Activated CD8-positive, alpha-beta memory T cell treated with anti-CD3 and anti-CD28 coated beads, Interleukin-2, amount 50 U/mL, for 24 hours (primary cell): ENCODE results near the gene TRABD2B.

Experiments
- DNase-seq: peaks from one replicate; pipeline ENCODE4 v3.0.0-alpha.2; 2020; ENCODE audit errors: extremely low read depth

Gene TRABD2B

DNA sequence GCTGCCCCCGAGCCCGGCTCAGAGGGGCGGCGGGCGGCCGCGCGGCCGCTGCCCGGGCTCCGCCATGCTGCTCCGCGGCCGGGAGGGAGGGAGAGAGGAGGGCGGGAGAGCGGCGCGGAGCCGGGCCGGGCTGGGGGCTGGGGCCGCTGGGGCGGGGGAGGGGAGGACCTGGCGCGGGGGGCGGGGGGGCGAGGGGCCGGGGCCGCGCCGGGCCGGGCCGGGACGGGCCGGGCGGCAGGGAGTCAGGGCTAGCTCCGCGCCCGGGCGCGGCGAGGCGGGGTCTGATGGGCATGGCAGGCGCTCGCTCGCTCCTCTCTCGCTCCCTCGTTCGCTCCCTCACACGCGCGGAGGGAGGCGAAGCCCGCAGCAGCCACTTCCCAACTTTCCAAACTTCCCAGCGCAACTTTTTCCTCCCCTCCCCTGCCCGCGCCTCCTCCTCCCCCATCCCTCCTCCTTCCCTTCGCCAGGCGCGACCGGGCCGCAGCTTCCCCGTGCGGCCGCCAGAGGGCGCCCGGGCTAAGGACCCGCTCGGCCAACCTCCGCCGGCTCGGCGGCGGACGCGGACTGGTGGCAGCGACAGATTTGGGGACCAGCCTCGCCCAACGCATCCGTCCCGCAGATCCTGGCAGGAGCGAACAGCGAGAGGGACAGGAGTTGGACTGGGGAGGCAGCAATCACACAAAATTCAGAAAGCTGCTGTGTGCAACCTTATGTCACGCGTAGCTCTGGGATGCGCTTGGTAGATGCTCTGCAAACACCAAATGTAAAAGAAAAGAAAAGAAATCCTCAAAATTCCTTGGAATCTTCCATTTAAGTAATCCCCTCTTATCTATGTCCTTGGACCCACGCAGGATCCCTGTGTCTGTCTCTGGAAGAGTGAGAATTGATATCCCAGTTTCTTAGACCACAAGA, at the start of gene TRABD2B:
TSS of gene TRABD2B (minus strand) at position 97 of the 912 bp plus-strand sequence.
- no peak for DNase-seq

- DNase-seq: no peak
These were observed 47.1 kb upstream of the TRABD2B start for GRCh38 chr1:48044311-48044710.

DNA sequence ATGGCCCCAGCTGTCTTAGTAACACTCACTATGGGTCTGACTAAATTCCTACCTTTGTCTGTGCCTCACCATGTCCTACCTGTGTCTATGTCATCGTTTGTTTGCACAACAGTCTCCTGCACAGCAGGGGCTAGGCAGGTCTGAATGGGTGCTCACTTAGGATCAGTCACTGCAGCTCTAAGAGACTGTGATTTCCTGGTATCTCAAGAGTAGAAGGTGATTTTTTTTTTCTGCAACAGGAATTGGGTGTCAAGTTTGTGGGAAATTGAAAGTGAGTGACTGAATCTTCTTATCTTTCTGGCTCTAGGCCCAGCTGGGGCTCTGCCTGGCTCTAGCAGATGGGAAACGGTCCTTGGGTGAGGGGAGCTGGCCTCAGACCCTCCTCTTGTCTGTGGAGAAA, 46.4 kb upstream of the TRABD2B start:
- DNase-seq: no peak

DNA sequence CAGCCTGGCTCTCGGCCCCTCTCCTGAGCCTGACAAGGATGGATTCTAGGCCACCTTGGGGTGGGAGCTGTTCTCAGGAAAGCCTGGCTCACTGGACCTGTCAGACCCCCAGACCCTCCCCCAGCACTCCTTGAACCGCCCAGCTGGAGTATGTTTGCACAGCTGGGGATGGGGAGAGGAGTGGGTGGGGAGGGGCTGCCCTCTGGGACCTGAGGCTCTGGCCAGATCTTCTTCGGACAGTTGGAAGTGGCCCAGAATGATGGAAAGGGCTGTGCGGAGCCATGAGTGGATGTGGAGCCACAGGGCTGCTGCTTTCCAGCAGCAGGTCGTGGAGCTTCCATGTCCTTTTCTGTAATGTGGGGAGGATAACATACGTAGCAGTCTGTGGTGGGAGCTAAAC, 43.0 kb upstream of the TRABD2B start:
- DNase-seq: no peak

DNA sequence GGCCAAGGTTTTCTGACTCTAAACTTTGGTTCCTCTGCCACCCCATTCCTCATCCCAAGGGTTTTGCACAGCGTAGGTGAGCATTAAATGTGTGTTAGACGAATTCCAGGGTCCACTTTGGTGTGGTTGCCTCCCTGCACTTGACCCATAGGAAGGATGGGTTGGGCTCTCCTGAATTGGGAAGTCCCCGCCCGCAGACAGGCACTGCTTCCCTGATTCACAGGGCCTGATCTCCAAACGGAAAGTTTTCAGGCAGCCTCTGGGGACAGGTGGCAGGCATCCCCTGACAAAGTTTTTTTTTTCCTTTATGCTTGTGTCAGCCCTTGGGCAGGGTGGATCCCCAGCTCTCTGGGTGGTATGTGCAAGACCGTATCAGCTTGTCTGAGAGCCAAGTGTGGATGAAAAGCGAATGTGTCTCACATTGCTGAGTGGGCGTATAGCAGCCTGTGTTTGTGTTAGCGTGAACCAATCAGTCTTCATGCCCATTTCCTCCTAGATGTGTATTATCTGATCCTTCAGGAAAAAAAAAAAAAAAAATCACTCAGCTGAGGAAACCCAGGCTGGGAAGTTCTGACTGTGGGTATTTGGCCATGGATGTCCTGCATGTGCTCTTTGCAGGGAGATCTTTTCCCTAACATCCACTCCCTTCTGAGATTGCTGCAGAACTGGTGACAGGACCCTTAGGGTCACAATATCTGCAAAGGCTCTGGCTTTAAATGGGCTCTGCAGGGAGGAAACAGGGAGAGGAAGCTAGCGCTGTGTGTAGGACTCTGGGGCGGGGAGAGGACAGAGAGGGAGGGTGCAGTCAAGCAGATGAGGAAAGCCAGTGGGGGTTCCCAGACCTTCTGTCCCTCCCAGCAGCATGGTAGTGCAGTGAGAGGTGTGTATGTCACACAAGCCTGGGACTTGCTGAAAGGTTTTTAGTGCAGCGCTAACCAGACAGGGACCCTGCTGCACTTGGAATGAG, 42.2 kb upstream of the TRABD2B start:
- DNase-seq: no peak

- no peak for DNase-seq
These were observed 41.1 kb upstream of the TRABD2B start for GRCh38 chr1:48038270-48038767.

DNA sequence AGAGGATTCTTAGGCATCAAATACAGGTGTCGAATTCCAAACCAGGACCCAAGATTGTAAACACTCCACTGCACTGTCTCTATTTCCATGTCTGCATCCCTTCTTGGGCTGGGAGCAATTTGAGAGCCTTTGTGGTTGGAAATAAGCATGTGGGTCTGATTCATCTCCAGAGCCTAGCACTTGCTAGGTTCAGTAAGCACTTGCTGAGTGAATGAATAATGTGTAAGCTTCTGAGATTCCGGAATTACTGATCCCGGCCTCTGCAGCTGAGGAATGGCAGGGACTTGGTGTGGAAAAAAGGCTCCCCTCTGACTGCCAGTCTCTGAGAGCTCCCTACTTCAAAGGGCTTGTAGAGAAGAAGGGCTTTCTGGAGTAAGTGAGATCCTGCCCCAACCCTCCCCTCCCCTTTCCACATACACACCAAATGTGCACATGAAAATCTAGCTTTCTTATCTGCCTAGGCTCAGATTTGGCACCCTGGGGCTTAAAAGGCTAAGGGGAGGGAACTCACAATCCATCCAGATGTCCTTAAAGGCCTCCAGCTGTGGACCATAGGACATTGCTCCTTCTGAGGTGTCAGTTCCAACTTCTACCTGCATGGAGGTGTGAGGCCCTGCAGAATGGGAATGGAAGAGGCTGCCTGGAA, 39.6 kb upstream of the TRABD2B start:
- DNase-seq: no peak

- DNase-seq: no peak
These were observed 38.4 kb upstream of the TRABD2B start for GRCh38 chr1:48035371-48036141.

- DNase-seq: no peak
These were observed 36.4 kb upstream of the TRABD2B start for GRCh38 chr1:48033495-48034045.

- no peak for DNase-seq
These were observed 34.5 kb upstream of the TRABD2B start for GRCh38 chr1:48031676-48032075.

GRCh38 chr1:48030696-48031365, 33.6 kb upstream of the TRABD2B start:
- DNase-seq: no peak

DNA sequence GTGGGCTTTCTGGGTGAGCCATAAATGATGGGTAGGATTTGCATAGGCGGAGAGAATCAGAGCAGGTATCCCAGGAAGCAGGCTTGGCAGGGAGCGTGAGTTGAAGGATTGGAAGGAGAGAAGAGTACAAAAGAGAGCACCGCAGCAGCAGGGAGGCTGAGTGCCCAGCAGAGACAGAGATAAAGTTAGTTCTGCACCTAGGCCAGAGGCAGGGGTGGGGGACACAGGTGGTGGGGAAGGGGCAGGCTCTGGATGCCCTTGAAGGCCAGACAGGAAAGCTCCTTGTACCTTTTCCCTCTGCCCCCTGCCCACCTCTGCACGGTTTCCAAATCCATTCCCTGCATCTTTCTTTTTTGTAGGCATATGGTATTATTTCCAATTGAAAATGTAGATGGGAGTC, 33.0 kb upstream of the TRABD2B start:
- DNase-seq: no peak

DNA sequence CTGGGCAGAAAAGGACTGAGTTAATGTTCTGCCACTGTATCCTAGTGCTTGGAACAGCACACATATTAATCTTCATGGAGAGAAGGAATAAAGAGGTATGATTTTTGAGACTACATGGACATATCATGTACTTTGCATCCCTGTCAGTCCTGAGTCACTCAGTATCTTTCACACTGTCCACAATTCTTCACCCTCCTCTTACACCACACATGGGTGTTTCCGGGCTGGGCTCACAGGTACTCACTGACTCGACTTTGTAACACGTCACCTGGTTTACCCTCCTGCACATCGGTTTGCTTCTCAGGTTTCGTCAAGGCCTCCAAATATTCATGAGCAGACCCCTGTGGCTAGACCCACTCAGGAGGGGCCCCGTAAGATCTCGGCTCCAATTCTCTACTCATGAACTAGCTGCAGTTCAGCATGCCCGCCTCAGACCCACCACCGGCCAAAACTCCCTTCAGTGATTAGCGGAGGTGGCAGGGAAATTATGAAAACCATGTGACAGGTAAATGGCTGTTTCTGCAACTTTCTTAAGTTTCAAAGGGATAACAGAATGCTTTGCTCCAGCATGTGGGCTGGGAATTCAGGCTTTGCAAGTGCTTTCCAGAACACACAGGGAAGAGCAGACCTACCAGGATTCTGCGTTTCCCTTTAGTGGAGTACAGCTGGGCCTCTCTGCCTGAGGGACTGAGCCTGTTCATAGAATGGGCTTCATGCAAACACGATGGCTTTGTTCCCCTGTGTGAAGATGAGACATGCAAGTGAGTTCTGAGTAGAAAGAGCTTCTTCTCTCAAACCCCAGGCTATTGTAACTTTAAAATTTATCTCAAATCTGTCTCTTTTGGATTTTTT, 31.3 kb upstream of the TRABD2B start:
- DNase-seq: no peak

- DNase-seq: no peak
These were observed 30.3 kb upstream of the TRABD2B start for GRCh38 chr1:48027533-48027835.

- DNase-seq: no peak
These were observed 29.7 kb upstream of the TRABD2B start for GRCh38 chr1:48026701-48027532.

DNA sequence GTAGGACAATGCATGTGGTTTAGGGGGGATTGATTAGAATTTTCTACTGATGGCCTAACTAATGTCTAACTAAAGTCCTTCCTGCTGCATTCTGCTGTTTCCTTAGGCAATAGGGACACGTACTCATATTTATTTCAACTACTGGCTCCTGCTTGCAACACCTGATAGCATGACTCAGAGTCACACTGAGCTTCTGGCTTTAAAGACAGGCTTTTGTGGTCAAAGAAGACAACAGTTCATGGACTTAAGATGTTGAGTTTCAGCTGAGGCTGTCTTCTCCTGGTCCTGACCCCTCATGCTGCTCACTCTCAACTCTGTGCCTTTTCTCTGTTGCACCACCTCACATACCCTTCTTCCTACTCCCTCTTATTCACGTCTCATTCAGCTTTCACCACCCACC, 29.1 kb upstream of the TRABD2B start:
- no peak for DNase-seq

GRCh38 chr1:48025076-48025475, 27.9 kb upstream of the TRABD2B start:
- no peak for DNase-seq

GRCh38 chr1:48023488-48023887, 26.3 kb upstream of the TRABD2B start:
- DNase-seq: no peak

- DNase-seq: no peak
These were observed 25.1 kb upstream of the TRABD2B start for GRCh38 chr1:48022306-48022705.
